Hematopoietic multipotent progenitor cell treated with erythropoietin and hydrocortisone succinate and interleukin-3 and kit ligand, for 8 days (in vitro differentiated cells): ENCODE data around the gene GABBR2.
A peak's percentile ranks its signal among the peaks of the same experiment; 100 is the strongest.

Experiments
- DNase-seq: peaks from one replicate; pipeline ENCODE4 v3.0.0-alpha.2; 2015

The GABBR2 gene

GRCh38 chr9:98565152-98566135, 143.3 kb downstream of the GABBR2 start:
- DNase-seq: no peak

- DNase-seq: no peak
These were observed 144.0 kb downstream of the GABBR2 start for GRCh38 chr9:98564714-98565113.

DNA sequence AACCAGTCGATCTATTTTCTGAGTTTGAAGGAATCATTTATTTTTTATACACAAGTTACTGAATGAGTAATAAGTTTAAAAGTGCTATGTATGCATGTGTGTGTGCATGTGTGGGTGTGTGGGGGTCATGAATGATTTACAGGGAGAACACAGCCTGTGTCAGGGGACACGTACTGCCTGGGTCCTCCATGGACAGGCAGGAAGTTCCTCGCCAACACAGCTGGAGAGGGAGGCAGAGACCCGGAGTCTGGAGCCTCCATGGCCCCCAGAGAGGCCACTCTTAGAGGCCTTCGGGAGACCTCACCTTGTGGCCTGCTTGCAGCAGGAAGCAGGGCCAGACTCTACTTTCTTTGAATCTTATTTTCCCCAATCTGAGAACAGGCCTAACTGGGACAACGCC, 144.7 kb downstream of the GABBR2 start:
- DNase-seq: no peak

DNA sequence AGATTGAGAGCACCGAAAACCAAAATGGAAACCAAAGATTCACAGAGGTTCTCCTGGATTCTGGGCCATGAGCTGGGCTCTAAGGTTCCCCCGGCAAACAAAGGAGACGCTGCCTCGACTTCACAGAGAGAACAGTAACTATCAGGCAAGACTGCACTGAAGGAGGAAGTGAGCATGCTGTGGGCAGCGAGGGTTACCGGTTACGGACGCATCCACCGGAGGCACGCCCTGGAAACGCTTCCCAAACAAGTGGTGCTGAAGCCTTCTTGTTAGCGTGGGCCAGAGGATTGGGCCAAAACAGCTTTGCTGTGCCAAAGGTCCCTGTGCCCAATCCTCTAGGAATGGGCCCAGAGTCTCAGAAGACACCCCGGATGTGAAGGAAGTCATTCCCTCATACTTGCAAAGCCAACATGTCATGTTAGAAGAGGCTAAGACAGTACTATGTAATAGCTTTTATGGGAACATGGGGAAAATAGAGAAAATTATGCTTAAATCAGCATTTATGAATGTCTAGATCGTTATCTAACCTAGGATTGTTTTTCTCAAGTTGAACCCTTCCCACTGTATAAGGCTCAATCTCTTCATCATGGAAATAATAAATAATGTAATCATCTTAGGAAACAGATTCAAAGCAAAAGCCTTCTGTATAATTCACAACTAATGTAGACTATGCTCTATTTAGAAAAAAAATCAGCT, 145.4 kb downstream of the GABBR2 start:
- no peak for DNase-seq

DNA sequence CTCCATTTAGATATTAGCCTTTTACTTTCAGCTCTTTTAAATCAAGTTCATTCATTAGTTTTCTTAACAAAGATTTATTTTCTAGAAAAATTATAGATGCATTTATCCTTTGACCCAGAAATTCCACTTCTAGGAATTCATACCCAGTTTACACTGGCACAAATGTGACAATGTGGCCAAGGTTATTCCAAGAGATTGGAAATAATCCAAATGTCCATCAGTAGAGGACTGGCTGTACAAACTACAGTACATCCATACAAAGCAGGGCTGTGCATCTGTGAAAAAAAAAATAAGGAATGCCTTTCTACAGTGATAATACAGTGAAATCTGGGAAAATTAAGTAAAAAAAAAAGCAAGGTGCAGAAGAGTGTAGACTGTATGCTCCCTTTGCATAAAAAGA, 149.2 kb downstream of the GABBR2 start:
- no peak for DNase-seq

GRCh38 chr9:98558575-98558974, 150.2 kb downstream of the GABBR2 start:
- no peak for DNase-seq

DNA sequence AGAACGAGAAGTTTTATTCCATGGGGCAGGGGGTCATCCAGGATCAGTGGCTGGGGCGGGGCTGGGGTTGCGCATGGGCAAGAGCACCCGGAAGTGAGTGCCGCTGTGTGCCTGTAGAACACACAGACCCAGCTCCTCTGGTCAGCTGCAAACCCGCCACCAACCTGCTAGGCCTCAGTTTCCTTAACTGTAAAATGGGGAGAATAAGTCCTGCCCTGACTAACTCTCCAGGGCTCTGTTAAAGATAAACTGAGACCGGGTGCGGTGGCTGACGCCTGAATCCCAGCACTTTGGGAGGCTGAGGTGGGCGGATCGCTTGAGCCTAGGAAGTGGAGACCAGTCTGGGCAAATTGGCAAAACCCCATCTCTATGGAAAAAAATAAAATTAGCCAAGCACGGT, 152.2 kb downstream of the GABBR2 start:
- DNase-seq: no peak

DNA sequence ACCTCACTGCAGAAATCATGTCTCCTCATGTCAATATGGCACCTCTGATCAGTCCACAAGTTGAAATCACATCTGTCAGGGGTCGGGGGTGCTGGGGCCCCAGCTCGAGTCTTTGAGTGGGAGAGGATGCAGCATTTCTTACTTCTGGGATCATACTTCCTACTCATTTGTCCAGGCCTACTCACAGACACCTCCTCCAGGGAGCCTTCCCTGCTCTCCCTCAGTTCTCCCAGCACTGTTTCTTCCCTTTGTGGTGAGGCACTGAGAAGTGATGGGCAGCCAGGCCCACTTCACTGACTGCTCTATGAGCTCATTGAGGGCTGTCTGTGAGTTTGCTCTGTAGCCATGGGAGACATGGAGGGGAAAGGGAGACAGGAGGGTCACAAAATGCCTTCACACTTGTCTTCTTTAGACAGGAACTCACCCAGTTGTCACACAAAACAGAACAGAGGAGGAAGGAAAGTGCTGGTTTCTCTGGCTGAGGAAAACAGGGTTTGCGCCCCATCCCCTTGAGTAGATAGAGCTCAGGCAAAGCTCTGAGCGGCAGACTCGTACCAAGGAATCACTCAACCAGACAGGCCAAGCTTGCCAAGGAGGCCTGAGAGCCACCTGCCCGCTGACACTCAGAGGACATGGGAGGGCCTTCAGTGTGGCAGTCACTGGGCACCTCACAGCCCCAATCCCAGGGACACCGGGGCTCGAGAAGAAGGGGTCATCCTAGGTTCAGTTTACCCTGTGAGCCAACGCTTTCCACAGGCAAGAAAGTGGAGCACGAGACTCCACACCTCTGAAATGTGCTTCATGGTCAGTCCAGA, 152.9 kb downstream of the GABBR2 start:
- no peak for DNase-seq

- DNase-seq: no peak
These were observed 154.0 kb downstream of the GABBR2 start for GRCh38 chr9:98554752-98555151.

GRCh38 chr9:98552331-98552730, 156.4 kb downstream of the GABBR2 start:
- no peak for DNase-seq

- DNase-seq: no peak
These were observed 157.0 kb downstream of the GABBR2 start for GRCh38 chr9:98551511-98552286.

GRCh38 chr9:98550206-98550820, 158.4 kb downstream of the GABBR2 start:
- DNase-seq: peak; percentile 3

GRCh38 chr9:98549401-98549800, 159.3 kb downstream of the GABBR2 start:
- DNase-seq: no peak

- DNase-seq: no peak
These were observed 161.1 kb downstream of the GABBR2 start for GRCh38 chr9:98547606-98548005.

- DNase-seq: no peak
These were observed 163.7 kb downstream of the GABBR2 start for GRCh38 chr9:98545021-98545420.

- no peak for DNase-seq
These were observed 167.0 kb downstream of the GABBR2 start for GRCh38 chr9:98541684-98542230.

- no peak for DNase-seq
These were observed 168.3 kb downstream of the GABBR2 start for GRCh38 chr9:98540476-98540875.

DNA sequence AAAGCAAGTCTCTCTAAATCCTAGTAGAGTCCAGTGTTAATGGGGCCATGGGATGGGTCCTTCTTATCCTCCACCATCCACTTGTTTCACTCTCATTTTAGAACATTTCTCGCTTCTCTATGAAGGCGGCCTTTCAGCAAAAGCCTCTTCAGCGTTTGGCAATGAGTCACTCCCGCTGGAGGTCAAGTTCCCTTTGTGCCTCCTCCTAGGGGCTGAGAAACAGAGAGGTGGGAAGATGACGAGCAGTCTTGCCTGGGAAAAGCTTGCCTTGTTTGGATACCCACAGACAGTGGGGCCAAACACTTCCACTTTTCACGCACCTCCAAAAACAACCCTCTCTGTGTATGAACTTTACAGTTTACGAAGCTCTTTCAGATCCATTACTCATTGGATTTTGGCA, 168.8 kb downstream of the GABBR2 start:
- DNase-seq: no peak

DNA sequence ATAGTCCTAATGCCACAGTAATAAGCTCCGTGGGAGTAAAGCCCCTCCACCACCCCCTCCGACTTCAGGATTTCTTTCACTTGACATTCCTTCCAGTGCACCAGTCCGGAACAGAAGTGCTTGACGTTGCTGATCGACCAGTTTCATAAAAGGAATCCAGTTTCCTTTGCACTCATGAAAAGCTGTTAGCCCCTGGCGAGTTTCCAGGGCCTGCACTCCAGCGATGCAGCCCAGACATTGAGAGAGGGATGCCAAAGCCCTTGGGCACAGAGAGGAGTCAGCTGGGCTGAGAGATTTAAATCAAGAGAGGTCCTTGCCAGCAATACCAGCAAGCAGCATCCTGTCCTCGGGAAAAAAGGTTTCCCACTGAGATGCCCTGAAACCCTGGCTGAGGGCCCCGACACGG, 170.1 kb downstream of the GABBR2 start:
- no peak for DNase-seq

DNA sequence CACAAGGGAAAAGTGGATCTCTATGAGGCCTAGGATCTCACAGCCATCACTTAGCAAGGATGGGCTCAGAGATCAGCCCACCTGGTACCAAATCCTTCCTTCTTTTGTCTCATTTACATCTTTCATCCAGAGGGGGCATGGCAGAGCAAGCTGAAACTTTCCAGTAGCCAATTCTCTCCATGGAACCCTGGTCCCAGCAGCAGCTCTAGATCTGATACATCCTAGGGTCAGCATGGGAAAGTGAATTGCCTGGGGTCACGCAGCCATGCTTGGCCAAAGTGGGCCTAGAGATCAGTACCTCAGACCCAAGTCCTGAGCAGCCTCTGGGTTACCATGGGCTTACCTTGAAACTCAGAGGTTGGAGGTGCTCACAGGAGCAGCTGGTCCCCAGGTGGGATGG, 170.5 kb downstream of the GABBR2 start:
- no peak for DNase-seq

DNA sequence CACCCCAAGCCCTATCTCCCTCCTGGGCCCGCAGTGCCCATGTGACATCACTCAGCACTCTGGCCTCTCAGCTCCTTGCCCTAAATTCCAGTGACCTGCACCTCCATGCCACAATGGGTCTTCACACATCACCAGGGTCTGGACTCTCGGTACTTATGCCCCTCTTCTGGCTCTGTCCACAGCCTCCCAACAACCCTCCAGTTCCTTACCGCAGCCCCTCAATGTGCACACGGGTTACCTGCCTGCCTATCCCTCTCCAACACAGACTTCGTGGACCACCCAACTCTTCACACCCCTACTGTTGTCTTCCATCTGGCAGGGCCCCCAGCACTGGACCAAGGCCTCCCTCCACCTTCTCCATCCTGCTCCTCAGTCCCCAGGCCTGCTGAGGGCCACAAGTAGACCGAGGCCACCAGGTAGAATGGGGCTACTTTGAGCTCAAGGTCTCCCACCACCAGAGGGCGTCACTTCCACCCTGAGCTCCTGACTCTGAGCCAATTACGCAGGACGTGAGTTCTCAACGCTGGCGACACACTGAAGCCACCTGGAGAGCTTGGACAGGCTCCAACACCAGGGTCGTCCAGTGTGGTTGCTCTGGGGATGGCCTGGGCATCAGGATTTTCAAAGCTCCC, 172.1 kb downstream of the GABBR2 start:
- DNase-seq: peak; percentile 61
